WTC11 (cell line): ENCODE measurements around the gene PNPLA6. TPM values are rescaled to one million over a fixed set of nuclear protein-coding genes. Genes with fewer than 3 reads are reported as not detected.

ENCODE experiments used
- ATAC-seq: fragments of 200-7000 bp; cut with Tn5 transposase; 2 replicates; pipeline ENCODE4 v1.10.0; 2021; ENCODE audit warnings: mild to moderate bottlenecking, moderate library complexity
- CTCF ChIA-PET: fragments of 300-600 bp; sonication (Branson Sonifier 250); formaldehyde crosslinking; loops from one replicate; lab custom pipeline; 2021; ENCODE audit warnings: antibody characterized with exemption; lab: Charles Lee
- POLR2A ChIA-PET: fragments of 350-600 bp; sonication (Branson Sonifier 250); formaldehyde crosslinking; loops from one replicate; lab custom pipeline; 2021; ENCODE audit warnings: antibody characterized with exemption; lab: Charles Lee
- DNase-seq: peaks from one replicate; pipeline ENCODE4 v3.0.0; 2021; ENCODE audit warnings: low spot score
- H3K27ac Mint-ChIP-seq: 2 replicates; pipeline ENCODE4 v1.8.0; 2021; ENCODE audit warnings: mixed read lengths
- H3K27me3 Mint-ChIP-seq: 2 replicates; pipeline ENCODE4 v1.8.0; 2021; ENCODE audit warnings: low read depth, mild to moderate bottlenecking, moderate library complexity, mixed read lengths
- H3K36me3 Mint-ChIP-seq: 2 replicates; pipeline ENCODE4 v1.8.0; 2021; ENCODE audit warnings: mixed read lengths
- H3K4me1 Mint-ChIP-seq: 2 replicates; pipeline ENCODE4 v1.8.0; 2022; ENCODE audit warnings: mixed read lengths
- H3K4me3 Mint-ChIP-seq: 2 replicates; pipeline ENCODE4 v1.8.0; 2021; ENCODE audit warnings: mild to moderate bottlenecking, moderate library complexity, mixed read lengths
- H3K9me3 Mint-ChIP-seq: 2 replicates; pipeline ENCODE4 v1.8.0; 2021; ENCODE audit warnings: mixed read lengths
- CBFB ChIP-seq: sonication (generic); formaldehyde crosslinking; IDR thresholded peaks from 2 replicates; pipeline ENCODE4 v1.8.1; 2022; ENCODE audit warnings: mild to moderate bottlenecking, low read depth, missing genetic modification reagents
- ERG ChIP-seq: fragments of 250-450 bp; sonication (Bioruptor Pico); IDR thresholded peaks from 2 replicates; pipeline ENCODE4 v1.8.0; 2021; ENCODE audit warnings: mild to moderate bottlenecking
- FOXJ3 ChIP-seq: sonication (generic); formaldehyde crosslinking; IDR thresholded peaks from 2 replicates; pipeline ENCODE4 v1.9.0; 2021; ENCODE audit warnings: missing genetic modification reagents, mild to moderate bottlenecking, borderline replicate concordance
- FOXK1 ChIP-seq: sonication (generic); formaldehyde crosslinking; IDR thresholded peaks from 2 replicates; pipeline ENCODE4 v1.8.0; 2022; ENCODE audit warnings: mild to moderate bottlenecking, moderate library complexity, missing genetic modification reagents
- GTF2I ChIP-seq: fragments of 250-450 bp; sonication (Bioruptor Pico); conservative IDR thresholded peaks from 2 replicates; pipeline ENCODE4 v1.4.0; 2021; ENCODE audit warnings: mild to moderate bottlenecking
- HMGXB4 ChIP-seq: sonication (generic); formaldehyde crosslinking; IDR thresholded peaks from 2 replicates; pipeline ENCODE4 v1.8.1; 2023; ENCODE audit warnings: mild to moderate bottlenecking, moderate library complexity, missing genetic modification reagents
- IRF1 ChIP-seq: sonication (generic); formaldehyde crosslinking; IDR thresholded peaks from 2 replicates; pipeline ENCODE4 v1.8.0; 2023; ENCODE audit warnings: missing genetic modification reagents
- MXD4 ChIP-seq: fragments of 250-450 bp; sonication (Bioruptor Pico); IDR thresholded peaks from 2 replicates; pipeline ENCODE4 v1.8.0; 2021; ENCODE audit warnings: mild to moderate bottlenecking, moderate library complexity, borderline replicate concordance
- NR1H2 ChIP-seq: sonication (generic); formaldehyde crosslinking; IDR thresholded peaks from 2 replicates; pipeline ENCODE4 v1.9.0; 2021; ENCODE audit warnings: mild to moderate bottlenecking, moderate library complexity, missing genetic modification reagents
- OVOL2 ChIP-seq: fragments of 250-450 bp; sonication (Bioruptor Pico); IDR thresholded peaks from 2 replicates; pipeline ENCODE4 v1.9.0; 2021; ENCODE audit warnings: mild to moderate bottlenecking, borderline replicate concordance
- PRDM15 ChIP-seq: sonication (generic); formaldehyde crosslinking; IDR thresholded peaks from 2 replicates; pipeline ENCODE4 v1.8.0; 2022; ENCODE audit warnings: missing genetic modification reagents
- SMAD3 ChIP-seq: sonication (generic); formaldehyde crosslinking; IDR thresholded peaks from 2 replicates; pipeline ENCODE4 v1.8.0; 2022; ENCODE audit warnings: missing genetic modification reagents, mild to moderate bottlenecking, borderline replicate concordance
- SP1 ChIP-seq: sonication (generic); formaldehyde crosslinking; conservative IDR thresholded peaks from 2 replicates; pipeline ENCODE4 v1.8.1; 2022; ENCODE audit warnings: missing genetic modification reagents
- ZNF317 ChIP-seq: sonication (generic); formaldehyde crosslinking; IDR thresholded peaks from 2 replicates; pipeline ENCODE4 v1.8.1; 2023; ENCODE audit warnings: low read depth, mild to moderate bottlenecking, moderate library complexity, missing genetic modification reagents, borderline replicate concordance
- ZNF425 ChIP-seq: fragments of 250-450 bp; sonication (Bioruptor Pico); conservative IDR thresholded peaks from 2 replicates; pipeline ENCODE4 v1.9.0; 2021; ENCODE audit warnings: mild to moderate bottlenecking
- total RNA-seq: library from RNA; stranded (reverse); gene quantifications from 3 replicates; pipeline ENCODE4 v1.2.3, GENCODE V29; 2021

PNPLA6 gene
- total RNA-seq, 1 experiment from 2014 or later: 149 TPM

GRCh38 chr19:7541828-7542443, 6.4 kb downstream of the PNPLA6 start:
- CTCF ChIA-PET: interaction anchor here (1.2 to 2.7 kb wide), 4 partner anchors 26 to 362 kb away, joined by 3 to 12 read pairs (median 6); partner anchors contain the start of genes MAP2K7 and TRAPPC5
- Mint-ChIP-seq H3K27me3 (no peaks in the 10 kb centered on the region), H3K4me3 (no peak overlapping the region), H3K4me1 (no peaks in the 10 kb centered on the region), H3K9me3 (no peaks in the 10 kb centered on the region), H3K27ac (no peak overlapping the region), H3K36me3 (peaks cover 23% of the 10 kb centered on the region)
- TF ChIP-seq NR1H2 (no peak), GTF2I (CRISPR knock-in tag) (no peak), FOXK1 (CRISPR knock-in tag) (no peak), ZNF425 (no peak), FOXJ3 (CRISPR knock-in tag) (no peak), PRDM15 (no peak), OVOL2 (CRISPR knock-in tag) (no peak), SP1 (no peak), MXD4 (CRISPR knock-in tag) (no peak), ZNF317 (CRISPR knock-in tag) (no peak), CBFB (CRISPR knock-in tag) (no peak), SMAD3 (no peak), HMGXB4 (CRISPR knock-in tag) (no peak), IRF1 (CRISPR knock-in tag) (no peak), ERG (CRISPR knock-in tag) (no peak)
- POLR2A ChIA-PET: no interaction called here
- DNase-seq (no peak), ATAC-seq (no peak)
